Raji (cell line): ENCODE results near the gene TNNT2.

Experiments used
- POLR2A ChIP-seq: IDR thresholded peaks from 2 replicates; pipeline ENCODE4 v1.6.1; 2011; ENCODE audit warnings: low read depth, low read length, control low read depth; ENCODE audit not compliant: insufficient read depth

Gene TNNT2

DNA sequence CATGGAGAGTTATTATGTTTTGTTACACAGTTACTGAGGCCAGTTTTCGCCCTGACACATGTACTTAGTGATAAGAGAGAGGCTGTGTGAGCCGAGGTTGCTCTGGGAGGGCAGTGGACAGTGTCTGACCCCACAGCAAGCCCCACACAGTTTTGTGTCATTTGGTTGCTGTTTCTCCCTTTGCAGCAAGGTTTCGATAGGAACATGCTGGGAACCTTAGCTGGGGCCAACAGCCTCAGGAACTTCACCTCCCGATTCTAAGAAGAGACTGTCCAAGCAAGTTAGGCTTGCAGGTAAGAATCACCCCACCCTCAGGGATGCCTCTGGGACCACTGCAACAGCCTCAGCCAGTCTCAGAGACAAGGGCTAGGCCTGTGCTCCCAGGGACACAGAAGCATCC, 48.9 kb downstream of the TNNT2 start:
- TF ChIP-seq POLR2A, result no peak

- no peak for TF ChIP-seq POLR2A
Observed at GRCh38 chr1:201327687-201328240, 49.7 kb downstream of the TNNT2 start.

DNA sequence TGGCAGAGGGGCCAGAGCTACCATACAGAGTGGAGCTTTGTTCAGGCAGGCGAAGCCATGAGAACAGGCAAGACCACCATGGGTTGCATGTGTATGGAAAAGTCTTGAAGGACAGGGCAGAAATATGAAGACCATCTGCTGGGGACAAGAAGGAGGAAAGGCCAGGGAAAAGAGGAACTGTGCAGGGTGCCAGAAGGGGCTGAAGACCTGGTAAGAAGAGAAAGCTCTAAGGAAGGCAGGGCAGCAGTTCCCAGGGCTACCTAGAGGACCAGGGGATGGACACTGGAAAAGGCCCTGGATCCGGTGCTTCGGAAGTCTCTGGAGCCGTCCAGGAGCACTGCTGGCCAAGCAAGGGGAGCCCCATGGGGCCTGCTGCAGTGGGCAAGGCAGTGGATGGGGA, 50.8 kb downstream of the TNNT2 start:
- TF ChIP-seq POLR2A, result no peak

DNA sequence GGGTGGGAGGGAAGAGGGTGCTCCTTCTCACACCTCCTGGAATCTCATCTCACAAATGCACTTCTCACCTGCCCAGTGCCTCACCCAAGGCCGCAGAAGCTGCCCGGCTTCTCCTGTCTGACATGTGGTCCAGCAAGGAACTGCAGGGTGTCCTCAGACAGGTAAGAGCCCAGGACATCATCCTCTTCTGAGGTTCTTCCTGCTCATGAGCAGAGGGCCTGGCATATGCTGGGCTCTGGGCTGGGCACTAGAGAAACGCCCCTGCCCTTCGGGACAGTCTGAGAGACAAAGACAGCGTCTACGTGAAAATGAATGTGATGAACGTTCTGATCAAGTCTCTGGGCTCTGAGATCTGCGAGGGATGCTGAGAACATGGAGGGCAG, 51.8 kb downstream of the TNNT2 start:
- TF ChIP-seq POLR2A, result no peak

DNA sequence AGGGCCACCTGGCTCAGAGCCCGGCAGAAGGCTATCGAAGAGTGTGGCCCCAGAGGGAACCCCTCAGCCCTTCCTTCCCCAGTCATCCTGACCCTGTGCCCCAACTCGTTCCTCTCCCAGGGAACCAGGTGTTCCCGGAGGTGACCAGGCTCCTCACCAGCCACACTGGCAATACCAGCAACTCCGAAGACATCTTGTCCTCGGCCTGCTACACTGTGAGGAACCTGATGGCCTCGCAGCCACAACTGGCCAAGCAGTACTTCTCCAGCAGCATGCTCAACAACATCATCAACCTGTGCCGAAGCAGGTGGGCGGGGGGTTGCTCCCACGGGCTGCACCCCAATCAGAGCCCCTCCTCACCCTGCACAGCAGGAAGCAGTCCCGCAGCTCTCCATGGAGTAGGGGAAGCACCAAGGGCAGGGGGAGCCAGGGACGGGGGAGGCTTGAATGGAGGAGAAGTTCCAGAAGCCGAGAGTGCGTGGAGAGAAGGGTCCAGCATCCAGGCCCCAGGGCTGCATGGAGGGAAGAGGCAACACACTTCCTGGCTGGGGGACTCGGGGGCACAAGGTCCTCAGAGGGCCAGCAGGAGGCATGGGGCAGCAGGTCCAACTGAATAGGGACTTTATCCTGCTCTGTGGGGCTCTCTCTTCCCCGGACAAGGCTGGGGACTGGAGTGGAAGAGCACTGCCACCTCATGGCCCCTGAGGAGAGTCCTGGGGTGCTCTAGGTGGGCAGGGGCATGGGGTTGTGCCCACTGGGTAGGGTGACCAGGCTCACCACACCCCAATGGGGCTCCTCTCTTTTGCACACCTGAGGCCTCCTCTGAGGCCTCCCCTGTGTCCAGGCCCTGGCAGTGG, 52.4 kb downstream of the TNNT2 start:
- no peak for TF ChIP-seq POLR2A

- no peak for TF ChIP-seq POLR2A
Observed at GRCh38 chr1:201324306-201324705, 53.2 kb downstream of the TNNT2 start.

GRCh38 chr1:201322653-201323510, 54.6 kb downstream of the TNNT2 start:
- TF ChIP-seq POLR2A, result no peak

GRCh38 chr1:201321826-201322390, 55.6 kb downstream of the TNNT2 start:
- no peak for TF ChIP-seq POLR2A

GRCh38 chr1:201320168-201320788, 57.2 kb downstream of the TNNT2 start:
- no peak for TF ChIP-seq POLR2A

DNA sequence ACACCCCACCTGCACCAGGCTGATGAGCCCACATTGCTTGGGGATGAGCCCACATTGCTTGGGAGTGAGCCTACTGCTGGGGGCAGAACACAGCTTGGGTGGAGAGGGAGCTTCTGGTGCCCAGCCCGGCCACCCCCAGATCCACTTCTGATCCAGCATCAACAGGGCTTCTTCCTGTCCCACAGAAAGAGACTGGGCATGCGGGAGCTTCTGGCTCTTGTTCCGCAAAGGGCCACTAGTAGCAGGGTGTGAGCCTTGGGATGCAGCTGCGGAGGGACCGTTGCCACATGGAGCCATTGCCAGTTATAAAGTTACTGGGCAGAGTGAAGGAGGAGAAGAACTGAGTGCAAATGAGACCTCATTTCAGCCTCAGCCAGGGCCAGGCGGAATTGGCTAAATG, 57.8 kb downstream of the TNNT2 start:
- TF ChIP-seq POLR2A, result no peak

GRCh38 chr1:201318504-201319340, 58.8 kb downstream of the TNNT2 start:
- TF ChIP-seq POLR2A, result no peak

DNA sequence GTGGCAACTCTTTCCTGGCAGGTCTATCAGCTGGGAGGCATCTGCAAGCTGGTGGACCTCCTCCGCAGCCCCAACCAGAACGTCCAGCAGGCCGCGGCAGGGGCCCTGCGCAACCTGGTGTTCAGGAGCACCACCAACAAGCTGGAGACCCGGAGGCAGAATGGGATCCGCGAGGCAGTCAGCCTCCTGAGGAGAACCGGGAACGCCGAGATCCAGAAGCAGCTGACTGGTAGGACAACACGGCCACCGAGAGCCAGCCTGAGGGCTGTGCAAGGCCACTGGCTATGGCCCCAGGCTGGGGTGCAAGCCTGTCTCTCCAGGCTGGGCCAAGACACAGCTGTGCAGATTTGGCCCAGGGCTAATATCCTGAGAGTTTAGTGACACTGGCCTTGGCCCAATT, 59.9 kb downstream of the TNNT2 start:
- TF ChIP-seq POLR2A, result no peak

GRCh38 chr1:201316556-201316955, 60.9 kb downstream of the TNNT2 start:
- TF ChIP-seq POLR2A, result no peak

DNA sequence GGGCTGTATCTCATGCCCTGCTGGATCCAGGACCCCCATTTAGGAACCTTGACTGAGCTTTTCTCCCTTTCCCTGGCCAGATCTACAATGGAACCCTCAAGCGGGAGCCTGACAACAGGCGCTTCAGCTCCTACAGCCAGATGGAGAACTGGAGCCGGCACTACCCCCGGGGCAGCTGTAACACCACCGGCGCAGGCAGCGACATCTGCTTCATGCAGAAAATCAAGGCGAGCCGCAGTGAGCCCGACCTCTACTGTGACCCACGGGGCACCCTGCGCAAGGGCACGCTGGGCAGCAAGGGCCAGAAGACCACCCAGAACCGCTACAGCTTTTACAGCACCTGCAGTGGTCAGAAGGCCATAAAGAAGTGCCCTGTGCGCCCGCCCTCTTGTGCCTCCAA, 64.4 kb downstream of the TNNT2 start:
- TF ChIP-seq POLR2A, result no peak
